HTR-8/SVneo (cell line): Measurements from ENCODE around the gene CEP68.
"Not testable (repeated sequence)": the region's sequence is repeated elsewhere in the genome, so short reads cannot be mapped to it uniquely, and the experiment has no call there.

ENCODE experiments used
- DNase-seq: peaks from one replicate; pipeline ENCODE4 v3.0.0; 2011; ENCODE audit warnings: low spot score, mixed read lengths; ENCODE audit not compliant: insufficient read length
- FAIRE-seq: peaks from 2 replicates; lab custom pipeline; 2011; peaks lifted over from hg19 to GRCh38; lab: Jason Lieb, UNC

CEP68 gene, protein sequence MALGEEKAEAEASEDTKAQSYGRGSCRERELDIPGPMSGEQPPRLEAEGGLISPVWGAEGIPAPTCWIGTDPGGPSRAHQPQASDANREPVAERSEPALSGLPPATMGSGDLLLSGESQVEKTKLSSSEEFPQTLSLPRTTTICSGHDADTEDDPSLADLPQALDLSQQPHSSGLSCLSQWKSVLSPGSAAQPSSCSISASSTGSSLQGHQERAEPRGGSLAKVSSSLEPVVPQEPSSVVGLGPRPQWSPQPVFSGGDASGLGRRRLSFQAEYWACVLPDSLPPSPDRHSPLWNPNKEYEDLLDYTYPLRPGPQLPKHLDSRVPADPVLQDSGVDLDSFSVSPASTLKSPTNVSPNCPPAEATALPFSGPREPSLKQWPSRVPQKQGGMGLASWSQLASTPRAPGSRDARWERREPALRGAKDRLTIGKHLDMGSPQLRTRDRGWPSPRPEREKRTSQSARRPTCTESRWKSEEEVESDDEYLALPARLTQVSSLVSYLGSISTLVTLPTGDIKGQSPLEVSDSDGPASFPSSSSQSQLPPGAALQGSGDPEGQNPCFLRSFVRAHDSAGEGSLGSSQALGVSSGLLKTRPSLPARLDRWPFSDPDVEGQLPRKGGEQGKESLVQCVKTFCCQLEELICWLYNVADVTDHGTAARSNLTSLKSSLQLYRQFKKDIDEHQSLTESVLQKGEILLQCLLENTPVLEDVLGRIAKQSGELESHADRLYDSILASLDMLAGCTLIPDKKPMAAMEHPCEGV

DNA sequence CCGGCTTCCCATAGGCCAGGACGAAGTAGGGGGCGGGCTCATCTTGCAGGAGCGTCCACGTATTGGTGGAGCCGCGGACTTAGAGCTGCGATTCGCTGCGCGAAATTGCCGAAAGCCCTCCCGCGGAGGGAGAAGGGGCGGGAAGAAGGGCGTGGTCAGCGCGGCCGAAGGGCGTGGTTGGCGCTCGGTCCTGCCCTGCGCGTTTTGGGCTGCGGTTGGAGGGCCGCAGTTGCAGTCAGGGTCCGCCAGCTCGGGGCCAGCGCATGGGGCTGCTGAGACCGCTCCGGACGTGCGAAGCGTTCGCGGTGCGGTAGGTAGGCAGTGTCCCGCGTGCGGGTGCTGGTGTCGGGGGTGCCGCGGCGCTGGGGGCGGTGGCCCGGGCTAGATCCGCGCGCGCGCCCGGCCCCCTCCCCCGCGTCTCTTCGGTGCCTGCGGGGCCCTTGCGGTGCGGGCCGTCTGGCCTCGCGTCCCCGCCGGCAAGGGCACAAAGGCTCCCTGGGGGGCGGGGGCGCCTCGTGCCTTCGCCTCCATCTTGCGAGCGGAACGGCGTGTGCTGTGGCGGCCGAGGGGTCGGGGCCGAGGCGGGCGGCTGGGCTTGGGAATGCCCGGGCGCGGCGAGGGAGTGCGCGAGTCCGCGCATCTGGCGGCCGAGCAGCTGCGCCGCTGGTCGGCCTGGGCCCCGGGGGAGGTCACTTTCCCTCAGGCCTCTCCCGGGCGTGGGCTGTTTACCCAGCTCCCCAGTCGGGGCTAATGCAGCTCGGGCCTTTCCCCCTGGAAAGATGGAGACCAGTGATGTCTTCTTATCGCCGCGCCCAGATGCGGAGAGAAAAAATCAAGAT lies at the start of gene CEP68:
TSS of gene CEP68 (plus strand) at position 202 of the 839 bp plus-strand sequence. CDS start 13,029 bp downstream, outside the sequence.
- DNase-seq (peak; percentile 99), FAIRE-seq (peak; percentile 98)

DNA sequence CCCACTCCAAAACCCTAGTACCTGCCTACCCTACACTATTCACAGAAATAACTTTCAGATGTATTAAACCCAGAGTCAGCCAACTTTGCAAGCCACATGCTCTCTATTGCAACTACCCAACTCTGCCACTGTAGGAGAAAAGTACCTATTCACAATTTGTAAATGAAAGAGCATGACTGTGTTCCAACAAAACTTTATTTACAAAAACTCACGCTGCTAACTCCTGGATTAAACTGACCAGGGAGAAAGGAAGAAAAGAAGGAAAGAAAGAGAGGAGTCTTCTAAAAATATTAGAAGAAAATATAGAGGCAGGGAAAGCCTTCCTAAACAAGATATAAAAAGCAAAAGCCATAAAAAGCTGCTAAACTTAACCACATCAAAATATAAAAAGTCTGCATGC lies 42.4 kb upstream of the CEP68 start:
- DNase-seq (no peak), FAIRE-seq (no peak)

DNA sequence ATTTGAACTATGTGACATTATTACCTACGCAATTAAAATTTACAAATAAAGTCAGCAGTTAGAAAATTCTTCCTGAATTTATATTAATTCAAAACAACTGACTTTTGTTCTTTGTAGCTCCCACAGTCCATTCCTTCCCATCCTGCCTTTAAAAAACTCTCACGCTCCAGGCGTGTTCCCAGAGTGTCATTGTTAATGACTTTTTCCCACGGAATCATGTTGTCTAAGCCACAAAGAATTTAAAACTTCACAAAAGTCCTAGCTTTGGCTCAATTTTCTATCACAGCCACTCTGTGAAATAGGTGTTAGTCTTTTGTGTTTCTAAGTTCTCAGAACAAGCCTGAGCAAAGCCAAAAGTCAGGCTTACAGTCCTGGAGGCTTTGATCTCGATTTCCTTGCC lies 40.5 kb upstream of the CEP68 start:
- FAIRE-seq (no peak), DNase-seq (no peak)

DNA sequence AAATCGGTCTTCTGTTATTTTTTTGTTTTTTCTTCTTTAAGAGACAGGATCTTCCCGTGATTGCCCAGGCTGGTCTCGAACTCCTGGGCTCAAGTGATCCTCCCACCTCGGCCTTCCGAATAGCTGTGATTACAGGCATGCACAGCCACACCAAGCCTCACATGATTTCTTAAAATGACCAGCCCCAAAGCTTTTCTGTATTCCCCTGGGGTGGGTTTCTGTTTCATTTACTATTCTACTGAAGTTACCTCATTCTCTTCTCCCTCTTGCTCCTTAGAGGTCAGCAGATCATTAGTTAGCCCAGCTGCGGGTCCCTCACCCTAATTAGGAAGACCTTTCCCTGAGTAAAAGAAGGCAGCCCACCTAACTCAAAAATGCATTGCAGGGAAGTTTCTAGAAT lies 39.4 kb upstream of the CEP68 start:
- no peak for FAIRE-seq
- DNase-seq = no peak

DNA sequence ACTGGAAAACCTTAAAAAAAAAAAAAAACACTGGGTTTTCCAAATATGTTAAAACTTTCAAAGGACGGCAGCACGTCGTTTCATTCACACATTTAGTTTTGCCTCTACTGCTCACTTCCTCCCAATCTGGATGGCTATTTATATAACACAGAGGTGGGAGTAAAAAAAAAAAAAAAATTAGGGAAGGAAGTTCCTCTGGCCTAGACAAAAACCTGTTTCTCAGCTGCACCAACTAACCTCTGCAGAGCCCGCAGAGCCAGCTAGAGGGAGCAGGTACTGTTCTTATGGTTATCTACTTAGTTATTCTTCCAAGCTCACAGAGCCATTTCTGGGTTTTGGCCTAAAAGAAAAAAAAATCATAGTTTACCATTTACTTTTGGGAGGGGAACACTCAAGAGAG lies 38.9 kb upstream of the CEP68 start:
- DNase-seq (no peak), FAIRE-seq (no peak)

DNA sequence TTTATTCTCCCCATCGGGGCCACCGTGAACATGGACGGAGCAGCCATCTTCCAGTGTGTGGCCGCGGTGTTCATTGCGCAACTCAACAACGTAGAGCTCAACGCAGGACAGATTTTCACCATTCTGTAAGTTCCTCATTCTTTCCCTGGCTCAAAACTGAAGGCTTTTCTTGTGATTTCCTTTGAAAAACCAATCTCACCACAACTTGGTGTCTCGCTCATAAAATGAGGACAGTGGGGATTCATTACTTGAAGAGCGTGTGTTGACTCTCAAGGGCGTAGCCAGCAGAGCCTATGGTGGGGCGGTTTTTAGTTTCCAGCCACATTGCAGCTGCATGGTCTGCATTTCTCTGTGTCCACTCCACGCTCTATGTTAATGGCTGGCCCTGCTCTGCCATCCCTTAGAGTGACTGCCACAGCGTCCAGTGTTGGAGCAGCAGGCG lies 38.1 kb upstream of the CEP68 start:
- FAIRE-seq = no peak
- no peak for DNase-seq

DNA sequence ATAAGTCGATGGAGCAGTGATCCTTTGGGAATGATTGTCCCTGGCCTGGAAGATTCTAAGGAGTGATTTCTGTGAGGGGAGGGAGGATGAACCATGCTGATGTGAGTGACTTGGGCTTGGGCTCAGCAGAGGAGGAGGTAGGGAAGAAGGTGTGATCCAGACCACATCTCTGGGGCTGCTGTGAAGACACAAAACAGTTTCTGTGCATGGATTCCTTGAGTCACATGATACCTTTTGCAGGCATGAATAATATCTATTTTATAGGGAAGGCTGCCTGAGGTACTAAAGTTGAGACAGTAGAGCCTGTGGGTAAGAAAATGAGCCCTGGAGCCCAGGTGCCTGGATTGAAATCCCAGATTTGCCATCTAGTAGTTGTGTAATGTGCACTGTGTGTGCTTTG lies 37.2 kb upstream of the CEP68 start:
- FAIRE-seq (no peak), DNase-seq (no peak)

DNA sequence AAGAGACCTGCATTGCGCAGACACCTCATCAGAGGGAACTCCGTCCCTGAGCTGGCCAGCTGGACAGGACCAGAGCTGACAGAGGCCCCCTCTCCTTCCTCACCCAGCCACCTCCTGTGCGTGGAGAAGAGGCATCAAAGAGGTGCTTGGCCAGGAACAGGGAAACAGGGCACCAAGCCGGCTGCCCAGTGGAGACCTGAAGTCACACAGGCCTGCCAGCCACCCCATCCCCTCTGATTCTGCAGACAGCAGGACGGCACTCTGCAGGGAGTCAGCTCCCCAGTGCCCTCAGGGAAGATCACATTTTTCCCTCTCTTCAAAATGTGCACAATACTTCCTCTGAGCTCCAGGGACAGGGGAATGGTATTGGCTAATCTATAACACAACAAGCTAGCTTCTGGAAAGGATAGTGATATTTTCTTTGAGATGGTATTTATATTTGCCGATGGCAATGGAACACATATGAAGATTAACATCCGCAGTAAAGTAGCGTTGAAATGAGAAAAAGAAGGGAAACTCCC lies 36.5 kb upstream of the CEP68 start:
- DNase-seq (no peak), FAIRE-seq (no peak)

DNA sequence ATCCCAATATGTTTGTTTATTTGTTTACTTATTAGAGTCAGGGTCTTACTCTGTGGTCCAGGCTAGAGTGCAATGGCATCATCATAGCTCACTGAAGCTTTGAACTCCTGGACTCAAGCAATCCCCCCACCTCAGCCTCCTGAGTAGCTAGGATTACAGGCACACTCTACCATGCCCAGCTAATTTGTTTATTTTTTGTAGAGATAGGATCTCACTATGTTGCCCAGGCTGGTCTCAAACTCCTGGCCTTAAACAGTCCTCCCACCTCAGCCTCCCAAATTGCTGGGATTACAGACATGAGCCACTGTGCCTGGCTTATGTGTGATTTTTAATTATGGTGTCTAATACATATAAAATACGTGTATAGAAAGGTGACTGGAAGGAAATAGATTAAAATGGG lies 36.0 kb upstream of the CEP68 start:
- not testable (repeated sequence) for FAIRE-seq

DNA sequence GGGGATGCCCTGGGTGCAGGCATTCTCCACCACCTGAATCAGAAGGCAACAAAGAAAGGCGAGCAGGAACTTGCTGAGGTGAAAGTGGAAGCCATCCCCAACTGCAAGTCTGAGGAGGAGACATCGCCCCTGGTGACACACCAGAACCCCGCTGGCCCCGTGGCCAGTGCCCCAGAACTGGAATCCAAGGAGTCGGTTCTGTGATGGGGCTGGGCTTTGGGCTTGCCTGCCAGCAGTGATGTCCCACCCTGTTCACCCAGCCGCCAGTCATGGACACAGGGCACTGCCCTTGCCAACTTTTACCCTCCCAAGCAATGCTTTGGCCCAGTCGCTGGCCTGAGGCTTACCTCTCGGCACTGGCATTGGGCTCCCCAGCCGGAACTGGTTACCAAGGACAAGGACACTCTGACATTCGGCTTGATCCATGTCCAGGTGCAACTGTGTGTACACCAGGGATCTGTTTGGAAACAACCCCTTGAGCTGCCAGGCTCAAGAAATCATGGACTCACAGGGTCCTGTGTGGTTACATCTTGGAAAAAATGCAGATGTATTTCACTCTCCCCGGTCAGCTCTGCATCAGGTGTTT lies 35.2 kb upstream of the CEP68 start:
- no peak for FAIRE-seq
- no peak for DNase-seq

More for the DNA sequence above, 36.0 kb upstream of the CEP68 start:
- not testable (repeated sequence) for DNase-seq

DNA sequence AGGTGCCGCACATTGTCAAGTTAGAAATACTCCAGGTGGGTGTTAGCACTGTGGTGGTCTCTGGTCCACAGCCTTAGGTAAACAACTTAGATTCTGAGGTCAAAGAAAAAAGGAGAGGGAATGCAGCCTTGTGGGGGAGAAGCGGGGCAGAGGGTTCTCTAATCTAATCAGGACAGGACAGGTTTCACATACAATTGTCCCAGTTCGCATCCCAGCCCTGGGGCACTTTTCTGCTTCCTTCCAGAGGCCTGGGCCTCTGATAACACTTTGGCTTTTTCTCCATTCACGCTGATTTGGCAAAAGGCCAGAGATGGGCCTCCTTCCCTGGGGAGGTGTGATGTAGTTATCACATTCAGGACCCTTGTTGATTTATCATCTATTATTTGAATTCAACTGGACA lies 34.5 kb upstream of the CEP68 start:
- DNase-seq (no peak), FAIRE-seq (no peak)

DNA sequence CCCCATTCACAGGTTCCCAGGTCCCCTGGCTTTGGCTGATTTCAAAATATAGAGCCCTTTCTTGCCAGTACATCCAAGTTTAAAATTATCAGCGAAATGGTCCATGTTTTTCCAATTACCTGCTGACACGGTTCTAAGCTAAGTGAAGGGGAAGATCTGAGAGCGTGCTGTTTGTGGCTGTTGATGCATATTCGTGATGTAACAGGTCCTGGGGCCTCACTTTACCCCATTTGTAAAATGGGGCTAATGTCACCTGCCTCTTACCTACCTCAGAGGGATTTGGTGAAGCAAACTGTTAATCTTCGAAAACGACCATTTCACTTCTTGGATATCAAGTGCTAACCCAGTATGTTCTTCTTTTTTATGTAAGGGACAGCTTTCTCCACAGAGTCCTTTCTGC lies 34.0 kb upstream of the CEP68 start:
- no peak for FAIRE-seq

DNA sequence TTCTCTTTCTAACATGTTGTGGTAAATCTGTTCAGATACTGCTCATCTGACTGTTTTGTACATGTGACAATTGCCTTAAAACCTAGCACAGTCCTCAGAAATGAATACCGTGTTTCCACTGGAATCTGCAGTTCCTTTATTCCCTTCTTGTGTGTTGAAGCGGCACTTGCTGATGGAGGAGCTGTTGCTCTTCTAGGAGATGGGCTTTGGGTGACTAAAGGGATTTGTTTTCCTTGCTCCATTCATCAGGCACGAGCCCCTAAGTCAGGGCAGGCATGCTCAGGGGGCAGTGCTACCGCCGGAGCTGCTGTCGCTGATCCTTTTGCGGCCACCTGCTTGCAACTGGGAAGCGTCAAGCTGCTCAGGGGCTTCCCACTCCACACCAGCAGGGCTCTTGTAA lies 32.5 kb upstream of the CEP68 start:
- FAIRE-seq (no peak), DNase-seq (no peak)

More for the DNA sequence above, 34.0 kb upstream of the CEP68 start:
- DNase-seq = no peak

DNA sequence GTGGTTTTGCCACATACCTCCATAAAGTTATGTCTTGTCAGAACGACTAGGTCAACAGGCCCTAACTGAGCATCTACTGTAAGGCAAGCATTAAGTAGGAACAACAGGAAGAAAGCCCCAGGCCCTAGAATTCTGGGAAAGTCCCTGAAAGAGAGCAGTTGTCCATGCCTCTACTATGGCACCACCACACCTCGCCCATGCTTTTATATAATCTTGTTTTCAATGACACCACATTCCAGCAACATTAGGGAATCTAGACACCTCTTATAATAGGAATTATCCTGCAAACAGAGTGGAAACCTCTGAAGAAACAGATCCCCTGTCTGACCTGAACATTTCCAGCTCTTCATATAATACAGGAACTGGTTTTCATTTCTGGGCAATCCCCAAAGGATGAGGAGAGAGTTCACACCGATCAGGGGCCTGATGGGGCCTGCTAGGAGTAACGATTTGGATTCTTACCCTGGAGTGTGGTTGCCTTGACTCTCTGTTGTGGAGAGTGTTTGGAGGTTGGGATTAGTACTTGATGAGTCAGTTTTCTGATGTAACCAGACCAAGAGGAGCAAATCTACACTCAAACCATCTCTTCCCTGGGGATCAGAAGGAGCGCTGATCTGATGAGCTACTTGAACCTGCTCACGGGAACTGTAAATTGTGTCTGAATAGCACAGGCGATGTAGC lies 31.9 kb upstream of the CEP68 start:
- FAIRE-seq = no peak

DNA sequence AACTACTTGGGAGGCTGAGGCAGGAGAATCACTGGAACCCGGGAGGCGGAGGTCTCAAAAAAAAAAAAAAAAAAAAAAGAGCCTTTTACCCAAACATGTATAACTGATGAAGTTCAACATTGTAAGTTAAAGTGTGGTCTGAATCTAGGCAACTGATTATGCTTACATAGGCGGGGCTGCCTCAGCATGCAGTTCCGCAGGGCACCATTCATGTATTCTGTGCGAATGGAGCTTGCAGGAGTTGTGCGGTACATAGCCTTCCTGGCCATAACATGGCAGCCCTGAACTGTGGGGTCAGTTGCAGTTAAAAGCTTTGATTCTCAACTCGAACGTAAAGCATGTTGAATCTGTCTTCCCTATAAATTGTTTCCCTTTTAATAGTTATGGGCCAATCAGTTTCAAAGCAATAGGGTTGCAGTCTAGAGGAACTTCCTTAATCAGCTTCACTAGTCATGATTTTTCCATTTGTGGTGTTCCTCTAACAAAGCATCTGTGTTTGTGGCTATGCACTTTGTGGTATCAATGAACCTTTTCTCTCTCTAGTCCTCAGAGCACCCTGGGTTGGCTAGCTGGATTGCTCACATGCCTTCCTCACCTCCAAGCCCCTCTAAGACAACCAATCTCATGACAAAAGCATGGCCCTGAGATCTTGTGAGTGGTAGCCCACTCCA lies 30.6 kb upstream of the CEP68 start:
- no peak for FAIRE-seq
- DNase-seq = no peak

More for the DNA sequence above, 31.9 kb upstream of the CEP68 start:
- DNase-seq = peak; percentile 32

DNA sequence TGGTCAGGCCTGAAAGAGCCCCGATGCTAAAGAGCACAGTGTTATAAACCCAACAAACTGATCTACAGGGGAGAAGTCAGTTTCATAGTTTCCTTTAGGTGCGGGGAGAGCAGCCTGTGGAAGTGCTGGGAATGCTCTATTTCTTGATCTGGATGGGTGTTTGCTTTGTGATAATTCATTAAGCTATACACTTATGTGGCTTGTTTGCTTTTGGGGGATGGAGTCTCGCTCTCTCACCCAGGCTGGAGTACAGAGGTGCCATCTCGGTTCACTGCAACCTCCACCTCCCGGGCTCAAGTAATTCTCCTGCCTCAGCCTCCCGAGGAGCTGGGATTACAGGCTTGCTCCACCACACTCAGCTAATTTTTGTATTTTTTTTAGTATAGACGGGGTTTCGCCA lies 30.1 kb upstream of the CEP68 start:
- no peak for DNase-seq
- no peak for FAIRE-seq

DNA sequence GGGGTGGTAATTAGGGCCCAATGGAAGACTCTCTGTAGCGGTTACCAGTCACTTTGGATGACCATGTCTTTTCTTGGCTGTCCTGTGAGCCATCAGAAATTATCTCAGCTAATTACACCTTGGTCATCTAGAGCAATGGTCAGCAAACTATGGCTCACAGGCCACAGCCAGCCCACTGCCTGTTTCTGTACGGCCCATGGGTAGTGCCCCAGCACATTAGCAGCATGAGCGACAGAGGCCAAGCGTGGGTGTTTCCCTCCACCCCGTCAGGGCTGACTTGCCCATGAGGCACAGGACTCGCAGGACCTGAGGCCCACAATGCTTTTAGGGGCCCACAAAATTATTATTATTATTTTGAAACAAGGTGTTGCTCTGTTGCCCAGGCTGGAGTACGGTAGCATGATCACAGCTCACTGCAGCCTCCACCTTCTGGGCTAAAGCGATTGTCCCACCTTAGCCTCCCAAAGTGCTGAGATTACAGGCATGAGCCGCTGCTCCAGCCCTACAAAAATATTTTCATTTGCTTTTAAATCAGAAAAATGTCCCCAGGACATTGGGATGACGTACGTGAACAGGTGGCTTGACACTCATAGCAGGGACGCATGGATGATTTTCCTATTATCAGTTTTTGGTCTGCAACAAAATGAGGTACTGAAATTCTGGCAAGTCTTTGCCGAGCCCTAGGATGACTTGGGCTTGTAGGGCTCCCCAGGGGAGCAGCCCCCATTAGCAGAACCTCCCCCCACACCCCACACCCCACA lies 29.3 kb upstream of the CEP68 start:
- DNase-seq (no peak), FAIRE-seq (no peak)

DNA sequence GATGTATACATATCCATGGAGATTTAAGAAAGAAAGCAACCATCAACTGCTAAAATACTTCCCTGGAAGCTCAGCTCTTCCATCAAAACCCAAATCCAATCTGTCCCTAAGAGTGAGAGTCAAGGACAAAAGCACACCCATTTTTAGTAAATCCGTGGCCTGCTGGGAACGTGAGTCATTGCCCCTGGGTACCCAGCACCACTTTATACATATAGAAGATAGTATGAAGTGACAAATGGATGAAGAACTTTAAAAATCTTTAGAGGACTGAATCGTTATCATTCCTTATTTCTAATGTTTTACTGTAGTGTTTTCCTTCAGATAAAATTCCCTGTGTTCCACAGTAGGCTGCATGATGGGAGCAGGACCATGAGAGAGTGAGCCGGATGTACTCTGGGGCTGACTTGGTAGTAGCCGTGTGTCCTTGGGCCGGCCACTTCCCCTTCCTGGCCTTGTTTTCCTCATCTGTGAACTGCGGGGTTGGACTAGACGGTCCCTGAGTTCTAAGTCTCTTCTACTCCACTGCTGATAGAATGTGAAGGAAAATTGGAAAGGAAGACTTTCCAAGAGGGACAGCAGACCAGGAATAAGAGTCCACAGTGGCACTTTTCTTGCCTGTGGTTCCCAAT lies 28.5 kb upstream of the CEP68 start:
- FAIRE-seq (no peak), DNase-seq (no peak)
